Measurements from ENCODE around the gene CEP78. TPM values are rescaled to one million over a fixed set of nuclear protein-coding genes. Genes with fewer than 3 reads are reported as not detected.
"Not testable (repeated sequence)": the region's sequence is repeated elsewhere in the genome, so short reads cannot be mapped to it uniquely, and the experiment has no call there.

CEP78 gene
- total RNA-seq, 1 donor from 2014 or later: 12.1 TPM

- ATAC-seq: no peak
- no peaks in the 10 kb centered on the region for H3K27me3 ChIP-seq
- intact Hi-C loops (cut with DNase I): no loop called here
- no peak overlapping the region for H3K4me3 ChIP-seq
- no peak for DNase-seq
- TF ChIP-seq CTCF (IDR thresholded peaks at IDR 0.05): no peak
- H3K9me3 ChIP-seq: no peaks in the 10 kb centered on the region
- H3K36me3 ChIP-seq: no peaks in the 10 kb centered on the region
- H3K27ac ChIP-seq: no peak overlapping the region
- H3K4me1 ChIP-seq: no peaks in the 10 kb centered on the region
Observed at GRCh38 chr9:78221425-78221824, 14.4 kb upstream of the CEP78 start.

GRCh38 chr9:78221841-78222240, 14.0 kb upstream of the CEP78 start:
- ATAC-seq; DNase-seq; H3K4me3 ChIP-seq; H3K9me3 ChIP-seq; H3K27ac ChIP-seq; H3K36me3 ChIP-seq; H3K27me3 ChIP-seq; intact Hi-C loops (cut with DNase I); H3K4me1 ChIP-seq: not testable (repeated sequence)

GRCh38 chr9:78230761-78231160, 5.1 kb upstream of the CEP78 start:
- DNase-seq (no peak), ATAC-seq (no peak)
- Histone ChIP-seq H3K36me3 (no peaks in the 10 kb centered on the region), H3K27me3 (no peaks in the 10 kb centered on the region), H3K4me3 (no peak overlapping the region), H3K4me1 (peaks cover 7% of the 10 kb centered on the region), H3K27ac (no peak overlapping the region), H3K9me3 (no peaks in the 10 kb centered on the region)
- intact Hi-C loops (cut with DNase I): no loop called here
- no peak for TF ChIP-seq CTCF (IDR thresholded peaks at IDR 0.05)

- H3K27me3 ChIP-seq; H3K9me3 ChIP-seq; H3K4me3 ChIP-seq; H3K4me1 ChIP-seq; H3K36me3 ChIP-seq; intact Hi-C loops (cut with DNase I); DNase-seq; ATAC-seq; H3K27ac ChIP-seq: not testable (repeated sequence)
Observed at GRCh38 chr9:78232471-78232870, 3.4 kb upstream of the CEP78 start.

- Histone ChIP-seq H3K36me3 (no peaks in the 10 kb centered on the region), H3K4me3 (peak overlapping the region; percentile 96), H3K4me1 (peaks cover 7% of the 10 kb centered on the region), H3K9me3 (no peaks in the 10 kb centered on the region), H3K27ac (no peak overlapping the region), H3K27me3 (no peaks in the 10 kb centered on the region)
- intact Hi-C loops (cut with DNase I): no loop called here
- no peak for TF ChIP-seq CTCF (IDR thresholded peaks at IDR 0.05)
- DNase-seq: no peak
- ATAC-seq: no peak
Observed at GRCh38 chr9:78234810-78235209, 1.1 kb upstream of the CEP78 start.

- intact Hi-C loops (cut with DNase I): no loop called here
- ATAC-seq: no peak
- TF ChIP-seq CTCF (IDR thresholded peaks at IDR 0.05): no peak
Observed at GRCh38 chr9:78235256-78235761, 566 bp upstream of the CEP78 start.

GRCh38 chr9:78236551-78236910, 656 bp downstream of the CEP78 start:
- ATAC-seq (peak; percentile 1), DNase-seq (no peak)
- Histone ChIP-seq H3K4me1 (peaks cover 7% of the 10 kb centered on the region), H3K36me3 (no peaks in the 10 kb centered on the region), H3K27me3 (no peaks in the 10 kb centered on the region), H3K4me3 (peak overlapping the region; percentile 96), H3K27ac (peak overlapping the region; percentile 70), H3K9me3 (no peaks in the 10 kb centered on the region)
- intact Hi-C loops (cut with DNase I): no loop called here
- TF ChIP-seq CTCF (IDR thresholded peaks at IDR 0.05): no peak

More at GRCh38 chr9:78235256-78235761, 566 bp upstream of the CEP78 start:
- H3K9me3 ChIP-seq: no peaks in the 10 kb centered on the region
- DNase-seq: no peak
- no peaks in the 10 kb centered on the region for H3K27me3 ChIP-seq
- H3K27ac ChIP-seq: peak overlapping the region; percentile 70
- no peaks in the 10 kb centered on the region for H3K36me3 ChIP-seq
- H3K4me1 ChIP-seq: peaks cover 7% of the 10 kb centered on the region
- H3K4me3 ChIP-seq: peak overlapping the region; percentile 96

Measured in upper lobe of right lung (tissue), 1 donor.